GM21526 (cell line): ENCODE results near the gene KCTD13.
"Not testable (repeated sequence)": the region's sequence is repeated elsewhere in the genome, so short reads cannot be mapped to it uniquely, and the experiment has no call there.

Source experiments
- ATAC-seq: cut with Tn5 transposase; IDR thresholded peaks from one replicate; pipeline ENCODE4 v1.9.1; 2021; ENCODE audit warnings: moderate library complexity; ENCODE audit not compliant: unreplicated experiment, low FRiP score

The KCTD13 gene

GRCh38 chr16:29925781-29926710, at the start of gene KCTD13:
Gene KCTD13, minus strand, starts transcription at chr16:29926226. Its CDS starts 193 bp downstream, at chr16:29926033.
- peak; percentile 69 for ATAC-seq

- ATAC-seq = no peak
These were observed 49.1 kb upstream of the KCTD13 start for GRCh38 chr16:29975134-29975538.

GRCh38 chr16:29974291-29975133, 48.5 kb upstream of the KCTD13 start:
- ATAC-seq = no peak

- ATAC-seq = peak; percentile 87
These were observed 47.6 kb upstream of the KCTD13 start, which contains the start of gene TAOK2 for GRCh38 chr16:29973384-29974246. Gene TAOK2, plus strand, starts transcription at chr16:29973868. Its CDS starts 3,905 bp downstream, at chr16:29977773.

GRCh38 chr16:29972992-29973383, 47.0 kb upstream of the KCTD13 start:
- no peak for ATAC-seq

GRCh38 chr16:29972500-29972899, 46.5 kb upstream of the KCTD13 start:
- no peak for ATAC-seq

GRCh38 chr16:29971304-29971703, 45.3 kb upstream of the KCTD13 start:
- ATAC-seq = no peak

GRCh38 chr16:29968205-29968604, 42.2 kb upstream of the KCTD13 start:
- no peak for ATAC-seq

GRCh38 chr16:29963021-29963743, 37.2 kb upstream of the KCTD13 start:
- ATAC-seq = no peak

GRCh38 chr16:29962344-29962994, 36.4 kb upstream of the KCTD13 start:
- no peak for ATAC-seq

GRCh38 chr16:29961479-29962343, 35.7 kb upstream of the KCTD13 start, which contains the start of gene TMEM219:
Gene TMEM219, plus strand, starts transcription at chr16:29962079. Its CDS starts 1,065 bp downstream, at chr16:29963144.
- peak; percentile 79 for ATAC-seq

GRCh38 chr16:29961127-29961478, 35.1 kb upstream of the KCTD13 start:
- no peak for ATAC-seq

- not testable (repeated sequence) for ATAC-seq
These were observed 33.8 kb upstream of the KCTD13 start for GRCh38 chr16:29959821-29960220.

- no peak for ATAC-seq
These were observed 33.3 kb upstream of the KCTD13 start for GRCh38 chr16:29959293-29959692.

- no peak for ATAC-seq
These were observed 32.7 kb upstream of the KCTD13 start for GRCh38 chr16:29958756-29959155.

- no peak for ATAC-seq
These were observed 25.8 kb upstream of the KCTD13 start for GRCh38 chr16:29951625-29952365.

- no peak for ATAC-seq
These were observed 24.9 kb upstream of the KCTD13 start for GRCh38 chr16:29950806-29951461.
